Cerebellar nuclear complex (tissue), 1 donor: Measurements from ENCODE around the gene PTPRH.
A peak's percentile ranks its signal among the peaks of the same experiment; 100 is the strongest.
"Not testable (repeated sequence)": the region's sequence is repeated elsewhere in the genome, so short reads cannot be mapped to it uniquely, and the experiment has no call there.

Experiments used
- DNase-seq, 2 experiments: peaks; one replicate each; lab custom pipeline; 2025; lab: John Stamatoyannopoulos, UW

Gene PTPRH

GRCh38 chr19:55186080-55186479, 23.2 kb downstream of the PTPRH start:
- no peak for DNase-seq

- DNase-seq = no peak
These were observed 27.6 kb downstream of the PTPRH start for GRCh38 chr19:55181740-55182139.

GRCh38 chr19:55179606-55180484, 29.5 kb downstream of the PTPRH start, which contains the start of gene SYT5:
SYT5 (minus strand) TSS chr19:55180289; CDS start chr19:55179041, 1,248 bp downstream.
- no peak for DNase-seq

GRCh38 chr19:55178781-55179599, 30.3 kb downstream of the PTPRH start:
- peak; percentile 72 to 81 for DNase-seq

- no peak for DNase-seq
These were observed 33.2 kb downstream of the PTPRH start for GRCh38 chr19:55176076-55176475.

- no peak for DNase-seq
These were observed 34.0 kb downstream of the PTPRH start for GRCh38 chr19:55175117-55175867.

- no peak for DNase-seq
These were observed 34.7 kb downstream of the PTPRH start for GRCh38 chr19:55174425-55175116.

GRCh38 chr19:55173714-55174409, 35.4 kb downstream of the PTPRH start:
- no peak for DNase-seq

- DNase-seq = no peak
These were observed 36.1 kb downstream of the PTPRH start for GRCh38 chr19:55173186-55173713.

GRCh38 chr19:55172741-55173140, 36.6 kb downstream of the PTPRH start:
- no peak for DNase-seq

- not testable (repeated sequence) for DNase-seq
These were observed 37.0 kb downstream of the PTPRH start for GRCh38 chr19:55172318-55172717.

- DNase-seq = no peak
These were observed 37.9 kb downstream of the PTPRH start for GRCh38 chr19:55171440-55171839.

GRCh38 chr19:55169136-55169535, 40.2 kb downstream of the PTPRH start:
- no peak for DNase-seq

GRCh38 chr19:55166530-55167268, 42.6 kb downstream of the PTPRH start, which contains the start of gene DNAAF3:
DNAAF3 (minus strand) TSS chr19:55166613; CDS start chr19:55166413, 200 bp downstream.
- no peak for DNase-seq

GRCh38 chr19:55165952-55166529, 43.3 kb downstream of the PTPRH start:
- DNase-seq = no peak

GRCh38 chr19:55161571-55162322, 47.6 kb downstream of the PTPRH start:
- no peak for DNase-seq

- no peak for DNase-seq
These were observed 48.3 kb downstream of the PTPRH start for GRCh38 chr19:55160986-55161365.

- DNase-seq = no peak
These were observed 48.9 kb downstream of the PTPRH start for GRCh38 chr19:55160128-55160985.
